Adrenal gland (tissue), 5 donors: ENCODE results near the gene TBXA2R.

Experiments used
- POLR2A ChIP-seq, 2 donors: fragments of 450-650 bp; IDR thresholded peaks; one replicate each; pipeline ENCODE4 v1.6.1; 2017; ENCODE audit warnings: antibody characterized with exemption in 2 of 2, mild to moderate bottlenecking in 2 of 2, moderate library complexity in 1 of 2
- TF ChIP-seq, protein P1 (sequence below), 6 experiments: fragments of 450-650 bp in 4 of 6; fragments of 200-600 bp in 2 of 6; sonication (generic) in 1 of 6; IDR thresholded peaks; 1 replicate in 5 of 6; 2 replicates in 1 of 6; pipeline versions ENCODE4 v1.5.1 to v1.8.0; 2016 to 2021; ENCODE audit warnings: antibody characterized with exemption in 6 of 6, mild to moderate bottlenecking in 2 of 6, moderate library complexity in 1 of 6
- donor health status: DM: no; HTN: no; CAD: no.

DNA sequence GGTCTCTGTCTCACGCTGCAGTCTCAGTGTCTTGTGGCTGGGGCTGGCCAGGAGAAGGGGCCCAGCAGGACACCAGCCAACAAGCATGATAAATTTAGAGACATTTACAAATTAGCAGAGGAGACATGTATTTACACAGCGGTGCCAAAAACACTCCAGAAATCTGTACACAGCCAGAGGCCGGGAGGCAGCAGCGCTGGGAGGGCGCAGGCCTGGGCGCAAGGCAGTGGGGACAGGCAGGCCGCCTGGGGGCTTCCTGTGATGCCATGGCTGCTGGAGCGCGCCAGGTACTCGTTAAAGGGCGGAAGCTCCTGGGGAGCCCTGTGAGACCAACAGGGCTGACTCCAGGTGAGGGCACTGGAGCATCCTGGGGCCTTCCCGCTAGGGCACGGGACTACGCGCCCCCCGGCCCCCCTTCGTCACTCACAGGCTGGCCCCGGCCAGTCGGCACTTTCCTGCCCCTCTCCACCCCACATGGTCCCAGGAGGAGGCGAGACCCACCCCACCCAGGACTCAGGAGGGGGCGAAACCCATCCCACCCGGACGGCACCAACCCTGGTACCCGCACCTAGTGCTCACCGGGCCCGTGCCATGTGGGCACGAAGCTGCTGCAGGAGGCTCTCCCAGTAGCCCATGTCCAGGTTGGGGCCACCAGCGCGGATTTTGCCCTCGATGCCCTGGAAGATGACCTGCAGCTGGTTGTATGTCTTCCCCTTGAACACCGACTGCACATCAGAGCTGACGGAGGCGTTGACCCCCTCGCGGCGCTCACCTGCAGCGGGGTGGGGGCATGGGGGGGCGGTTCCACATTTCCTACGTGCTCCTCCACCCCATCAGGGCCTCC is 7.4 kb upstream of the TBXA2R start:
- TF ChIP-seq, protein P1, sequence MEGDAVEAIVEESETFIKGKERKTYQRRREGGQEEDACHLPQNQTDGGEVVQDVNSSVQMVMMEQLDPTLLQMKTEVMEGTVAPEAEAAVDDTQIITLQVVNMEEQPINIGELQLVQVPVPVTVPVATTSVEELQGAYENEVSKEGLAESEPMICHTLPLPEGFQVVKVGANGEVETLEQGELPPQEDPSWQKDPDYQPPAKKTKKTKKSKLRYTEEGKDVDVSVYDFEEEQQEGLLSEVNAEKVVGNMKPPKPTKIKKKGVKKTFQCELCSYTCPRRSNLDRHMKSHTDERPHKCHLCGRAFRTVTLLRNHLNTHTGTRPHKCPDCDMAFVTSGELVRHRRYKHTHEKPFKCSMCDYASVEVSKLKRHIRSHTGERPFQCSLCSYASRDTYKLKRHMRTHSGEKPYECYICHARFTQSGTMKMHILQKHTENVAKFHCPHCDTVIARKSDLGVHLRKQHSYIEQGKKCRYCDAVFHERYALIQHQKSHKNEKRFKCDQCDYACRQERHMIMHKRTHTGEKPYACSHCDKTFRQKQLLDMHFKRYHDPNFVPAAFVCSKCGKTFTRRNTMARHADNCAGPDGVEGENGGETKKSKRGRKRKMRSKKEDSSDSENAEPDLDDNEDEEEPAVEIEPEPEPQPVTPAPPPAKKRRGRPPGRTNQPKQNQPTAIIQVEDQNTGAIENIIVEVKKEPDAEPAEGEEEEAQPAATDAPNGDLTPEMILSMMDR (IDR thresholded peaks at IDR 0.05) = no peak
- TF ChIP-seq POLR2A (IDR thresholded peaks at IDR 0.05) = no peak
